ENCODE data around the gene LPP.
"Not testable (repeated sequence)": the region's sequence is repeated elsewhere in the genome, so short reads cannot be mapped to it uniquely, and the experiment has no call there.

Gene LPP

GRCh38 chr3:188125076-188125475, 28.9 kb upstream of the LPP start:
- Histone ChIP-seq H3K27me3 (no peaks in the 10 kb centered on the region), H3K4me1 (no peaks in the 10 kb centered on the region), H3K4me3 (ENCODE audit: low read depth, low read length) (no peak overlapping the region), H3K9me3 (no peaks in the 10 kb centered on the region), H3K36me3 (no peaks in the 10 kb centered on the region)
- DNase-seq, result no peak
- no peak for TF ChIP-seq CTCF (IDR thresholded peaks at IDR 0.05; ENCODE audit: low read depth, low read length)

- Histone ChIP-seq H3K4me3 (ENCODE audit: low read depth, low read length) (no peak overlapping the region), H3K27me3 (no peaks in the 10 kb centered on the region), H3K9me3 (no peaks in the 10 kb centered on the region), H3K36me3 (no peaks in the 10 kb centered on the region), H3K4me1 (no peaks in the 10 kb centered on the region)
- no peak for DNase-seq
- TF ChIP-seq CTCF (IDR thresholded peaks at IDR 0.05; ENCODE audit: low read depth, low read length), result no peak
Observed at GRCh38 chr3:188126276-188126675, 27.7 kb upstream of the LPP start.

- Histone ChIP-seq H3K9me3 (no peaks in the 10 kb centered on the region), H3K36me3 (no peaks in the 10 kb centered on the region), H3K4me3 (ENCODE audit: low read depth, low read length) (no peak overlapping the region), H3K27me3 (no peaks in the 10 kb centered on the region), H3K4me1 (no peaks in the 10 kb centered on the region)
- TF ChIP-seq CTCF (IDR thresholded peaks at IDR 0.05; ENCODE audit: low read depth, low read length), result no peak
- no peak for DNase-seq
Observed at GRCh38 chr3:188126934-188127333, 27.0 kb upstream of the LPP start.

GRCh38 chr3:188128905-188129304, 25.1 kb upstream of the LPP start:
- Histone ChIP-seq H3K36me3 (no peaks in the 10 kb centered on the region), H3K9me3 (peaks cover 1% of the 10 kb centered on the region; the same call in 1 of the 2 replicates), H3K4me1 (no peaks in the 10 kb centered on the region), H3K27me3 (no peaks in the 10 kb centered on the region), H3K4me3 (ENCODE audit: low read depth, low read length) (no peak overlapping the region)
- no peak for TF ChIP-seq CTCF (IDR thresholded peaks at IDR 0.05; ENCODE audit: low read depth, low read length)
- no peak for DNase-seq

- H3K27me3 ChIP-seq; H3K9me3 ChIP-seq; DNase-seq; H3K36me3 ChIP-seq; H3K4me1 ChIP-seq; H3K4me3 ChIP-seq (ENCODE audit: low read depth, low read length): not testable (repeated sequence)
Observed at GRCh38 chr3:188131023-188131422, 22.9 kb upstream of the LPP start.

- no peak for TF ChIP-seq CTCF (IDR thresholded peaks at IDR 0.05; ENCODE audit: low read depth, low read length)
- no peaks in the 10 kb centered on the region for H3K36me3 ChIP-seq
- no peak for DNase-seq
- H3K4me1 ChIP-seq, result no peaks in the 10 kb centered on the region
- H3K4me3 ChIP-seq (ENCODE audit: low read depth, low read length), result no peak overlapping the region
- H3K9me3 ChIP-seq, result peaks cover 3% of the 10 kb centered on the region; the same call in 1 of the 2 replicates
- H3K27me3 ChIP-seq, result no peaks in the 10 kb centered on the region
Observed at GRCh38 chr3:188133219-188133618, 20.7 kb upstream of the LPP start.

- Histone ChIP-seq H3K36me3 (no peaks in the 10 kb centered on the region), H3K4me1 (no peaks in the 10 kb centered on the region), H3K27me3 (no peaks in the 10 kb centered on the region), H3K9me3 (peaks cover 3% of the 10 kb centered on the region; the same call in 1 of the 2 replicates), H3K4me3 (ENCODE audit: low read depth, low read length) (no peak overlapping the region)
- no peak for DNase-seq
- TF ChIP-seq CTCF (IDR thresholded peaks at IDR 0.05; ENCODE audit: low read depth, low read length), result no peak
Observed at GRCh38 chr3:188133646-188134045, 20.3 kb upstream of the LPP start.

All from BE2C (cell line).